HL-60 (cell line): ENCODE measurements around the gene CYP27A1.

Source experiments
- CTCF ChIP-seq: IDR thresholded peaks from one replicate; pipeline ENCODE4 v1.5.1; 2011; ENCODE audit warnings: low read length, control low read depth, inconsistent platforms; ENCODE audit not compliant: insufficient read depth
- POLR2AphosphoS5 ChIP-seq: IDR thresholded peaks from 2 replicates; pipeline ENCODE4 v1.6.1; 2012; ENCODE audit warnings: low read depth

- TF ChIP-seq POLR2AphosphoS5 (no peak), CTCF (no peak)
These were observed 76.1 kb downstream of the CYP27A1 start for GRCh38 chr2:218858138-218858445.
